ENCODE results near the gene DDC.
"Not testable (repeated sequence)": the region's sequence is repeated elsewhere in the genome, so short reads cannot be mapped to it uniquely, and the experiment has no call there.

Gene DDC

DNA sequence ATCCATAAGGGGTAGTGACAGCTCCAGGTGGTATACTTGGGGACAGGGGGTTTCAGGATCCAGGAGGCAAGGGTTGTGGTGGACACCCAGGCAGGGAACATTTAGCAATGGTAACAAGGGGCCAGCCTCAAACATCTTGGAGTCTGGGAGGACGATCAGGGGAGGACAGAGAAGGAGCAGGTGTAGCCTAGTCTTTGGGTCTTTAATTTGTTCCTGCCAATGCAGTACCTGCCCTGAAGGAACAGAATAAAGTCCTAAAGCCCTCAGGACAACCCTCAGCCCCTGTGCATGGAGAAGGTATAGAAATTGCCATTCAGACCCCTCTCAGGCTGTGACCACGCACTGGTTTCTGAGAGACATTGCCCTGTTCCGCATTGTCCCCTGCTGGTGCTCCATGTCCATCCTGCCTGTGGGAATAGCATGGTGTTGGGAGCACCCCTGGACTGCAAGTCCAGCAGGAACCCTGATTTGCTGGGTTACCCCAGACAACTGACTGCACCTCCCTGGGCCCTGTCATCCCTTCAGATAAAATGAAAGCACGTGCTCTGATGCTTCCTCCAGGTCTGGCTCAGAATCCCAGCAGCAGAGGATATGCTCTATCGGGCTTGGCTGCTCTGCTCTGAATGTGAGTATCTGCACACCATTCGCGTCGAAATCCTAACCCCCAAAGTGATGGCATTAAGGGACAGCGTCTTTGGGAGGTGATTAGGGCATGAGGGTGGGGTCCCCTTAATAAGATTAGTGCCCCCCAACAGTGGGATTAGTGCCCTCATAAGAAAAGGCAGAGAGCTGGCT is 24.2 kb downstream of the DDC start:
- Histone ChIP-seq H3K9me3 (no peaks in the 10 kb centered on the region), H3K9ac (no peak overlapping the region), H3K27ac (no peak overlapping the region), H3K36me3 (no peaks in the 10 kb centered on the region), H3K4me2 (no peak overlapping the region), H3K27me3 (no peaks in the 10 kb centered on the region), H4K20me1 (no peaks in the 10 kb centered on the region), H3K4me3 (no peak overlapping the region), H3K4me1 (no peaks in the 10 kb centered on the region)
- TF ChIP-seq Cebpa-rat (IDR thresholded peaks at IDR 0.05), result no peak

DNA sequence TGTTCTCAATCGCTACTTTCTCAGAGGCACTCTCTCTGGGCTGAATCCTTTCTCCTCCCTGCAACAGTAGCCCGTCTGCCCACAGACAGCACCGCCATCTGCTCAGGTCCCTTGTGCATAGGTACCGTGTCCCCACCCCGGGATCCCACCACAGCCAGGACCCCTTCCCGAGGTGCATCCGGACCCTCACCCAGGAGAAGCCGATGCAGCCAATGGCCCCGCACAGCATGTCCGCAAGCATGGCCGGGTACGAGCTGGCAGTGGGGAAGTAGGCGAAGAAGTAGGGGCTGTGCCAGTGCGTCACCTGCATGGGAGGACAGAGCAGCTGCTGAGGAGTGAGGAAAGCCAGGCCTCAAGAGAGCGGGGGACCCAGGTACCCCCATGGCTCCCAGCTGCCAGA is 25.5 kb downstream of the DDC start:
- Histone ChIP-seq H3K4me2 (no peak overlapping the region), H3K9me3 (no peaks in the 10 kb centered on the region), H3K27me3 (no peaks in the 10 kb centered on the region), H3K36me3 (no peaks in the 10 kb centered on the region), H3K9ac (no peak overlapping the region), H3K27ac (no peak overlapping the region), H3K4me1 (no peaks in the 10 kb centered on the region), H3K4me3 (no peak overlapping the region), H4K20me1 (no peaks in the 10 kb centered on the region)
- TF ChIP-seq Cebpa-rat (IDR thresholded peaks at IDR 0.05), result no peak

DNA sequence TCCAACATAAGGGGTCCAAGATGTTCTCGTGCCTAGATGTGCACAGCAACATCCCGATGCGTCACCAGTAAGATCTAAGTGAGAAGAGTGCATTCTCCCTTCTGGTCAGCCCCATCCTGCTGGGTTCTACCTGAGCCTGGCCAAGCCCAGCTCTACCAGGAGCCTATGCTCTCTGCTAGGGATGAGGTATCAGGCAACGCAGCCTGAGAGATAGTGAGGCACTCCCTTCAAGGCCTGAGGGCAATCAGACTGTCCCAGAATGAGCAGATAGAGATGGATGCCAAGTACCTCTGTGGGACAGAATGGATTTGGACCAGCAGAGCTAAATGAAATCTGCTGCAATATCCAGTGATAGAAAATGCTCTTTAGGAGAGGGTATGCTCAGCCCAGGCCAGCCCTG is 26.7 kb downstream of the DDC start:
- Histone ChIP-seq H3K4me1 (no peaks in the 10 kb centered on the region), H3K27ac (no peak overlapping the region), H3K27me3 (no peaks in the 10 kb centered on the region), H3K9me3 (no peaks in the 10 kb centered on the region), H3K9ac (no peak overlapping the region), H3K4me2 (no peak overlapping the region), H4K20me1 (no peaks in the 10 kb centered on the region), H3K4me3 (no peak overlapping the region), H3K36me3 (no peaks in the 10 kb centered on the region)
- TF ChIP-seq Cebpa-rat (IDR thresholded peaks at IDR 0.05), result no peak

DNA sequence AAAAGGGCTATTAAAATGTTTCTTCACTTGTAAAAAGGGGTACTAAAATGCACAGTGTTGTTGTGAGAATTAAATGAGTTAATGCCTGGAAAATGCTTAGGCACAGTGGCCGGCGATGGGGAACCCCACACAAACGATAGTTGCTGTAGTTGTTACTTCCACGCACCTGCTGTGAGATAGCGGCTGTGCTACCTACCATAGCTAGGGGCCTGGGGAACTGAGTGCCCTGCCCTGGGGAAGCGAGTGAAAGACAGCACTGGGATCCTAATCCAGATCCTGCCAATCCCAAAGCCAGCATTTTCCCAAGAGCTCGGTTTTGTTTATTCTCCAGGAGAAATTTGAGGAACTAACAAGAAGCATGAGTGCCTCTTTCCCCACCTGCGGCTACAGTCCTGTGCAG is 27.8 kb downstream of the DDC start:
- no peaks in the 10 kb centered on the region for H3K4me1 ChIP-seq
- H4K20me1 ChIP-seq, result no peaks in the 10 kb centered on the region
- no peak overlapping the region for H3K4me2 ChIP-seq
- TF ChIP-seq Cebpa-rat (IDR thresholded peaks at IDR 0.05), result no peak
- no peaks in the 10 kb centered on the region for H3K27me3 ChIP-seq
- no peak overlapping the region for H3K9ac ChIP-seq
- H3K36me3 ChIP-seq, result no peaks in the 10 kb centered on the region
- H3K4me3 ChIP-seq, result no peak overlapping the region
- no peak overlapping the region for H3K27ac ChIP-seq
- no peaks in the 10 kb centered on the region for H3K9me3 ChIP-seq

- not testable (repeated sequence) for H3K36me3 ChIP-seq, H3K9me3 ChIP-seq, H3K9ac ChIP-seq, H4K20me1 ChIP-seq, H3K27ac ChIP-seq, H3K4me1 ChIP-seq, H3K4me2 ChIP-seq, H3K4me3 ChIP-seq, H3K27me3 ChIP-seq
These were observed 29.9 kb downstream of the DDC start for GRCh38 chr7:50535291-50535711.

DNA sequence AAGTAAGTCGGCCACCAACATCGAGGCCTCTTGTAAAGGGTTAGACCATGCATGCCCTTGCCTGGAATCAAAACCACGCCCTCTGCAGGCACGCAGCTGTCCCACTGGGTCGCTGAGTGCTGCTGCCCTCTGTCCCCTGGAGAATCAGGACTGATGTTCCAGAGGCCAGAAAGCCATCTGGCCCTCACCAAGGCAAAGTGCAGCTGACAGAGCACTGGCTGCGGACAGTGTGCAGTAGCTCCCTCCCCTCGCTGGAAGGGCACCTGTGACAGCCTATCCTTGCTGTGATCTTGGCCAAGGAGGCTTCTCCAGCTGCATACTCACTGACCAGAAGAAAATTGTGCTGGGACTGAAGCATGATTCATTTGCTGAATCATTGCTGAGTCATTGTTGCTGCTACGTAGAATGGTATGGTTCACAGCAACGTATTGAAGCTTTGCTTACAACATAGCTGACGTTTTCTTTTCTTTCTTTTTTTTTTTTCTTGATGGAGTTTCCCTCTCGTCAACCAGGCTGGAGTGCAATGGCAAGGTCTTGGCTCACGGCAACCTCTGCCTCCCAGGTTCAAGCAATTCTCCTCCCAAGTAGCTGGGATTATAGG is 30.4 kb downstream of the DDC start:
- Histone ChIP-seq H3K27ac (no peak overlapping the region), H3K4me2 (no peak overlapping the region), H3K27me3 (no peaks in the 10 kb centered on the region), H3K4me3 (no peak overlapping the region), H3K9me3 (no peaks in the 10 kb centered on the region), H3K4me1 (no peaks in the 10 kb centered on the region), H4K20me1 (no peaks in the 10 kb centered on the region), H3K36me3 (no peaks in the 10 kb centered on the region), H3K9ac (no peak overlapping the region)
- no peak for TF ChIP-seq Cebpa-rat (IDR thresholded peaks at IDR 0.05)

- Histone ChIP-seq H3K9me3 (no peaks in the 10 kb centered on the region), H3K27me3 (no peaks in the 10 kb centered on the region), H3K4me3 (no peak overlapping the region), H3K4me1 (no peaks in the 10 kb centered on the region), H3K4me2 (no peak overlapping the region), H3K36me3 (no peaks in the 10 kb centered on the region), H3K9ac (no peak overlapping the region), H3K27ac (no peak overlapping the region), H4K20me1 (no peaks in the 10 kb centered on the region)
- no peak for TF ChIP-seq Cebpa-rat (IDR thresholded peaks at IDR 0.05)
These were observed 31.3 kb downstream of the DDC start for GRCh38 chr7:50533866-50534265.

GRCh38 chr7:50531928-50532327 is 33.3 kb downstream of the DDC start:
- Histone ChIP-seq H4K20me1 (no peaks in the 10 kb centered on the region), H3K36me3 (no peaks in the 10 kb centered on the region), H3K9me3 (no peaks in the 10 kb centered on the region), H3K27ac (no peak overlapping the region), H3K9ac (no peak overlapping the region), H3K27me3 (no peaks in the 10 kb centered on the region), H3K4me3 (no peak overlapping the region), H3K4me2 (no peak overlapping the region), H3K4me1 (no peaks in the 10 kb centered on the region)
- no peak for TF ChIP-seq Cebpa-rat (IDR thresholded peaks at IDR 0.05)

DNA sequence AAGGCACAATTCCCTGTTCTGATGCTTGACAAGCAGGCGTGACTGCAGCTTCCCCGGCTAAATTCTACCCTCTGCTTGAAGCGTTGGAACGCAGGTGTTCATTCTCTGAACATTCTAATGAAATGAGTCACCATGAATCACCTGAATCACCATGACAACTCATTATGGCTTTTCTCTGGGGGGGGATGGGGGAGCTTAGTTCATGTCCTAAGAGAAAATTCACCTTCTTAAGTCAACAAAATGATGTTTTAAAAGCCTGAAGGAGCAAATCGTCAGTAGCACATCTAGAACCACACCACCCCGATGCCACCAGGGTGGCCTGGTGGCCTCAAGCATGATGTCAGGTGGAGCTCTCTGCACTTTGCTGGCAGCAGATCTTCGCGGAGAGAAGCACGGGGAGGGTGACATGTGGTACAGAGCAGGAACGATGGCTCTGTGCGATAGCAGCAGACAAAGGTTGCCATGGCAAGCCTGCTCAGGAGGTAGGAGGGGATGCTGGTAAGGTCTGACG is 33.7 kb downstream of the DDC start:
- Histone ChIP-seq H4K20me1 (no peaks in the 10 kb centered on the region), H3K9me3 (no peaks in the 10 kb centered on the region), H3K36me3 (no peaks in the 10 kb centered on the region), H3K9ac (no peak overlapping the region), H3K4me2 (no peak overlapping the region), H3K27me3 (no peaks in the 10 kb centered on the region), H3K4me3 (no peak overlapping the region), H3K4me1 (no peaks in the 10 kb centered on the region), H3K27ac (no peak overlapping the region)
- TF ChIP-seq Cebpa-rat (IDR thresholded peaks at IDR 0.05), result no peak

GRCh38 chr7:50530766-50531165 is 34.4 kb downstream of the DDC start:
- Histone ChIP-seq H3K4me2 (no peak overlapping the region), H3K9ac (no peak overlapping the region), H3K27ac (no peak overlapping the region), H3K36me3 (no peaks in the 10 kb centered on the region), H3K27me3 (no peaks in the 10 kb centered on the region), H3K4me3 (no peak overlapping the region), H3K9me3 (no peaks in the 10 kb centered on the region), H4K20me1 (no peaks in the 10 kb centered on the region), H3K4me1 (no peaks in the 10 kb centered on the region)
- TF ChIP-seq Cebpa-rat (IDR thresholded peaks at IDR 0.05), result no peak
